Transverse colon (tissue), 4 donors: ENCODE results near the gene ZNF148. TPM values are rescaled to one million over a fixed set of nuclear protein-coding genes. Genes with fewer than 3 reads are reported as not detected.

Experiments
- DNase-seq: peaks from one replicate; pipeline ENCODE4 v3.0.0-alpha.2; 2019
- H3K27ac ChIP-seq, 4 donors: fragments of 200-600 bp; sonication (generic); 2 replicates each; pipeline ENCODE4 v1.5.1; 2016 to 2018; ENCODE audit warnings: inconsistent platforms in 4 of 4
- H3K27me3 ChIP-seq: fragments of 200-600 bp; sonication (generic); 2 replicates; pipeline ENCODE4 v1.5.1; 2017; ENCODE audit warnings: inconsistent platforms
- H3K36me3 ChIP-seq, 4 donors: fragments of 200-600 bp; sonication (generic); 2 replicates each; pipeline ENCODE4 v1.5.1; 2017 to 2019; ENCODE audit warnings: inconsistent platforms in 4 of 4
- H3K4me1 ChIP-seq, 4 donors: fragments of 200-600 bp; sonication (generic); 2 replicates each; pipeline ENCODE4 v1.5.1; 2017 to 2020; ENCODE audit warnings: inconsistent platforms in 4 of 4
- H3K4me3 ChIP-seq, 4 donors: fragments of 200-600 bp; sonication (generic); 1 replicate in 1 of 4; 2 replicates in 3 of 4; pipeline versions ENCODE4 v1.5.1 to v1.6.1; 2017 to 2019; ENCODE audit warnings: inconsistent platforms in 4 of 4
- H3K9me3 ChIP-seq, 2 donors: fragments of 200-600 bp; sonication (generic); 2 replicates each; pipeline ENCODE4 v1.5.1; 2017 to 2019; ENCODE audit warnings: inconsistent platforms in 2 of 2
- CTCF ChIP-seq, 5 experiments: fragments of 200-600 bp in 3 of 5; fragments of 450-650 bp in 2 of 5; sonication (generic) in 3 of 5; IDR thresholded peaks; 1 replicate in 2 of 5; 2 replicates in 3 of 5; pipeline ENCODE4 v1.5.1; 2016 to 2017; ENCODE audit warnings: antibody characterized with exemption in 5 of 5, inconsistent platforms in 3 of 5, mild to moderate bottlenecking in 2 of 5, moderate library complexity in 1 of 5
- EP300 ChIP-seq: sonication (generic); formaldehyde crosslinking; IDR thresholded peaks from one replicate; pipeline ENCODE4 v1.6.1; 2017; ENCODE audit warnings: antibody characterized with exemption, low read depth
- POLR2A ChIP-seq: fragments of 450-650 bp; IDR thresholded peaks from one replicate; pipeline ENCODE4 v1.6.1; 2016; ENCODE audit warnings: antibody characterized with exemption, mild to moderate bottlenecking, moderate library complexity
- POLR2AphosphoS5 ChIP-seq, 3 donors: sonication (generic); formaldehyde crosslinking; IDR thresholded peaks; one replicate each; pipeline ENCODE4 v1.6.1; 2016; ENCODE audit warnings: antibody characterized with exemption in 3 of 3
- WGBS, 2 donors: methylation state at CpG; one replicate each; pipeline ENCODE4 v1.1.5; 2018; ENCODE audit warnings: low coverage in 1 of 2; 5-methylcytosine and 5-hydroxymethylcytosine counted together
- in situ Hi-C, 4 donors: fragments of 200-750 bp; cut with MboI; loops; one replicate each; pipeline versions ENCODE4 v1.15.0 to v1.15.1; 2017; ENCODE audit warnings: low sequenced_read_pairs in 3 of 4, low pct_ligation_motif_present in 1 of 4, low pct_unique_long_range_greater_than_20kb in 1 of 4
- intact Hi-C: fragments of 100-400 bp; cut with DNase I; formaldehyde crosslinking; loops from one replicate; pipeline ENCODE4 v1.15.1; 2023; ENCODE audit warnings: low total_unique reads
- total RNA-seq, 4 donors: library from RNA; depleted of rRNA; stranded (reverse); fragments of >200 nt; gene quantifications; one replicate each; pipeline ENCODE4 v1.1.0, GENCODE V29; 2016

The ZNF148 gene
- total RNA-seq, 4 donors from 2014 or later = 23.6 to 30.3 (median 27.6) TPM

GRCh38 chr3:125302932-125303331 is 72.2 kb downstream of the ZNF148 start:
- DNase-seq = no peak
- no peak overlapping the region for H3K27ac ChIP-seq
- no peak overlapping the region for H3K4me3 ChIP-seq
- no peak for TF ChIP-seq CTCF (IDR thresholded peaks at IDR 0.05)
- in situ Hi-C loops (no loop called here), intact Hi-C loops (no loop called here)
- no peaks in the 10 kb centered on the region for H3K36me3 ChIP-seq
- 96 to 100% methylated on average over 3 of the region's 3 CpGs for WGBS, 2 donors
- no peaks in the 10 kb centered on the region for H3K27me3 ChIP-seq
- no peaks in the 10 kb centered on the region for H3K4me1 ChIP-seq
- no peaks in the 10 kb centered on the region for H3K9me3 ChIP-seq

- 95 to 100% methylated on average over 2 to 3 of the region's 3 CpGs for WGBS, 2 donors
- Histone ChIP-seq H3K4me3 (no peak overlapping the region), H3K36me3 (no peaks in the 10 kb centered on the region), H3K9me3 (no peaks in the 10 kb centered on the region), H3K4me1 (peaks cover 0 to 4% (median 0%) of the 10 kb centered on the region in 4 donors), H3K27me3 (no peaks in the 10 kb centered on the region), H3K27ac (no peak overlapping the region)
- intact Hi-C loops (no loop called here), in situ Hi-C loops (no loop called here)
- DNase-seq = no peak
- TF ChIP-seq EP300 = no peak
- no peak for TF ChIP-seq CTCF (IDR thresholded peaks at IDR 0.05)
- no peak for TF ChIP-seq POLR2AphosphoS5 (IDR thresholded peaks at IDR 0.05)
- TF ChIP-seq POLR2A = no peak
Observed at GRCh38 chr3:125300416-125300815, 74.7 kb downstream of the ZNF148 start.

GRCh38 chr3:125294411-125294810 is 80.7 kb downstream of the ZNF148 start:
- no peak for TF ChIP-seq EP300
- TF ChIP-seq CTCF (IDR thresholded peaks at IDR 0.05) = no peak
- no peak for TF ChIP-seq POLR2A
- no peak for TF ChIP-seq POLR2AphosphoS5 (IDR thresholded peaks at IDR 0.05)
- no peak for DNase-seq
- no peak overlapping the region for H3K27ac ChIP-seq
- H3K4me3 ChIP-seq = no peak overlapping the region
- in situ Hi-C loops (no loop called here), intact Hi-C loops (no loop called here)
- H3K27me3 ChIP-seq = no peaks in the 10 kb centered on the region
- H3K4me1 ChIP-seq = peaks cover 0 to 23% (median 8%) of the 10 kb centered on the region in 4 donors
- H3K9me3 ChIP-seq = no peaks in the 10 kb centered on the region
- no peaks in the 10 kb centered on the region for H3K36me3 ChIP-seq

- Histone ChIP-seq H3K9me3 (no peaks in the 10 kb centered on the region), H3K27ac (no peak overlapping the region), H3K4me3 (no peak overlapping the region), H3K4me1 (peaks cover 0 to 23% (median 8%) of the 10 kb centered on the region in 4 donors), H3K36me3 (peaks cover 0 to 12% (median 5%) of the 10 kb centered on the region in 4 donors), H3K27me3 (no peaks in the 10 kb centered on the region)
- intact Hi-C loops (no loop called here), in situ Hi-C loops (no loop called here)
- WGBS, 2 donors = 62 to 71% methylated on average over 4 of the region's 4 CpGs
- no peak for DNase-seq
- TF ChIP-seq EP300 = no peak
- TF ChIP-seq POLR2AphosphoS5 (IDR thresholded peaks at IDR 0.05) = no peak
- no peak for TF ChIP-seq CTCF (IDR thresholded peaks at IDR 0.05)
- no peak for TF ChIP-seq POLR2A
Observed at GRCh38 chr3:125292015-125292414, 83.1 kb downstream of the ZNF148 start.
